Upper lobe of left lung (tissue), 4 donors: ENCODE measurements around the gene TMF1.

Source experiments
- CTCF ChIP-seq, 6 experiments: fragments of 450-650 bp in 4 of 6; fragments of 200-600 bp in 2 of 6; sonication (generic) in 2 of 6; IDR thresholded peaks; one replicate each; pipeline ENCODE4 v1.5.1; 2016 to 2019; ENCODE audit warnings: antibody characterized with exemption in 6 of 6
- POLR2AphosphoS5 ChIP-seq, 2 donors: sonication (generic); formaldehyde crosslinking; IDR thresholded peaks; one replicate each; pipeline ENCODE4 v1.5.1; 2017; ENCODE audit warnings: antibody characterized with exemption in 2 of 2

DNA sequence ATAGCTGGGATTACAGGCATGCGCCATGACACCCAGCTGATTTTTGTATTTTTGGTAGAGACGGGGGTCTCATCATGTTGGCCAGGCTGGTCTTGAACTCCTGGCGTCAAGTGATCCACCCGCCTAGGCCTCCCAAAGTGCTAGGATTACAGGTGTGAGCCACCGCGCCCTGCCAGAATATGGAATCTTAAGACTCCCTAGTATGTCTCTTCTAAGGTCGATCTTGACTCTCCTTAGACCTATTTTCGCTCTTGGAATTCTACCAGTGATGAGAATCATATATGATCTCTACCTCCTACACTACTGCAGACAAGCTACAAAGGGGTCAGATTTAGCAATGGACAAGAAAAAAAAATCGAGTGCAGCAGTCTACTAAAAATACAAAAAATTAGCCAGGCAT, 19.4 kb downstream of the TMF1 start:
- TF ChIP-seq POLR2AphosphoS5 (IDR thresholded peaks at IDR 0.05) (no peak), CTCF (IDR thresholded peaks at IDR 0.05) (no peak)
